Kidney (tissue), 14 donors: ENCODE measurements around the gene CFDP1. TPM values are rescaled to one million over a fixed set of nuclear protein-coding genes. Genes with fewer than 3 reads are reported as not detected.

Source experiments
- DNase-seq, 5 donors: peaks; one replicate each; pipeline ENCODE4 v3.0.0-alpha.2; 2013 to 2020
- FAIRE-seq: peaks from 2 replicates; lab custom pipeline; 2012; peaks lifted over from hg19 to GRCh38; lab: Jason Lieb, UNC
- H3K27ac ChIP-seq, 2 donors: one replicate each; pipeline ENCODE4 v1.7.0; 2013; ENCODE audit warnings: low read depth in 2 of 2, low read length in 2 of 2, inconsistent platforms in 1 of 2
- H3K27me3 ChIP-seq: one replicate; pipeline ENCODE4 v1.7.1; 2013; ENCODE audit warnings: low read length, inconsistent platforms; ENCODE audit not compliant: control insufficient read depth, insufficient read depth
- H3K36me3 ChIP-seq, 3 donors: one replicate each; pipeline versions ENCODE4 v1.7.0 to v1.7.1; 2013; ENCODE audit warnings: low read length in 3 of 3, control low read depth in 1 of 3, inconsistent platforms in 1 of 3; ENCODE audit not compliant: insufficient read depth in 3 of 3, control insufficient read depth in 2 of 3
- H3K4me1 ChIP-seq, 3 donors: one replicate each; pipeline versions ENCODE4 v1.7.0 to v1.7.1; 2013; ENCODE audit warnings: low read length in 3 of 3, inconsistent platforms in 1 of 3, low read depth in 1 of 3; ENCODE audit not compliant: control insufficient read depth in 2 of 3, insufficient read depth in 2 of 3
- H3K4me3 ChIP-seq, 3 donors: one replicate each; pipeline versions ENCODE4 v1.7.0 to v1.8.1; 2013; ENCODE audit warnings: low read length in 3 of 3, control low read depth in 1 of 3, inconsistent platforms in 1 of 3
- H3K9ac ChIP-seq, 3 donors: one replicate each; pipeline versions ENCODE4 v1.7.0 to v1.7.1; 2013; ENCODE audit warnings: low read length in 3 of 3, control low read depth in 1 of 3, inconsistent platforms in 1 of 3
- H3K9me3 ChIP-seq, 3 donors: one replicate each; pipeline versions ENCODE4 v1.7.0 to v1.7.1; 2013; ENCODE audit warnings: low read length in 3 of 3, control low read depth in 1 of 3, inconsistent platforms in 1 of 3; ENCODE audit not compliant: control insufficient read depth in 2 of 3, insufficient read depth in 1 of 3
- intact Hi-C: fragments of 100-400 bp; cut with DNase I; formaldehyde crosslinking; loops from one replicate; pipeline ENCODE4 v1.11.1; 2022
- polyA plus RNA-seq: library from polyadenylated mRNA; stranded (reverse); fragments of 350-450 nt; fragmentation: Illumina TruSeq; extraction: RNeasy Lipid Tissue Mini Kit (QIAGEN cat#74804); gene quantifications from one replicate; pipeline ENCODE4 v1.2.3, GENCODE V29; 2014; ENCODE audit warnings: low read depth, low replicate concordance; ENCODE audit not compliant: insufficient read depth
- total RNA-seq: library from RNA; stranded (reverse); fragmentation: NEBNext Ultra II Directional; extraction: Animal tissue kit (Norgen Biotek cat#: 25700); gene quantifications from one replicate; pipeline ENCODE4 v1.2.1, GENCODE V29; 2021
- TF ChIP-seq, protein P1 (sequence below): IDR thresholded peaks from 3 replicates; pipeline ENCODE4 v1.5.1; 2012; ENCODE audit warnings: mild to moderate bottlenecking, moderate library complexity, borderline replicate concordance; ENCODE audit not compliant: insufficient read depth; ENCODE audit errors: extremely low read depth
- donor health status: control.
- donor health status: control.
- donor health status: control.
- donor health status: control.
- donor health status: control.
- donor health status: DM: yes; HTN: yes; CAD: no.
- donor health status: Normal renal cell carcinoma (clear cell type).

CFDP1 gene
- total and polyA plus RNA-seq, 2 donors from 2014 or later, result 53.5 to 148 TPM

DNA sequence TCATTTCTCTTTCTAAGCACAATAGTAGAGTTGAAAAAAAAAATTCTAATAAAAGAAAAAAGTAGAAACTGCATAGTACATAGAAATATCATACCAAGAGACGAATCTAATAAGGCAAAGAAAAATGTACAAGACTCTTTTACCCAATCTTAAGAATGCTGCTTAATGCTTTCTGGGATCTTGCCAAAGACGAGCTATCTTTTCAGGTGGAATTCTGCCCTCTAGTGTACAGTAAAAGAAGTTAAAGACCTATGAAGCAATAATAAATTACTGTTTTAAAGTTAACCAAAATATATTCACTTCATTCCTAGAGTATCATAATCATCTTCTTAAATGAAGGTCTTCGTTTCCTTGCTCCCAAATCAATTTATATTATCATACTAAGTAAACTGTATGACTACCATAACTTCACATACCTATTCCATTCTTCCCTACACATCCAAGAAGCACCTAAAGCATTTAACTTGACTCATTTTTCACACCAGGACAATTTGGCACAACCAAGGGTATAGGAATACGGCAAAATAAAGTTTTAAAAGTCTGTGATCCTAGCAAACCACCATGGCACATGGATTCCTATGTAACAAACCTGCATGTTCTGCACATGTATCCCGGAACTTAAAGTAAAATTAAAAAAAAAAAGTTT is 47.7 kb downstream of the CFDP1 start:
- Histone ChIP-seq H3K4me1 (peaks cover 0 to 8% (median 5%) of the 10 kb centered on the region in 3 donors), H3K9ac (no peak overlapping the region), H3K27ac (no peak overlapping the region), H3K36me3 (no peaks in the 10 kb centered on the region), H3K9me3 (no peaks in the 10 kb centered on the region), H3K4me3 (no peak overlapping the region), H3K27me3 (no peaks in the 10 kb centered on the region)
- TF ChIP-seq, protein P1, sequence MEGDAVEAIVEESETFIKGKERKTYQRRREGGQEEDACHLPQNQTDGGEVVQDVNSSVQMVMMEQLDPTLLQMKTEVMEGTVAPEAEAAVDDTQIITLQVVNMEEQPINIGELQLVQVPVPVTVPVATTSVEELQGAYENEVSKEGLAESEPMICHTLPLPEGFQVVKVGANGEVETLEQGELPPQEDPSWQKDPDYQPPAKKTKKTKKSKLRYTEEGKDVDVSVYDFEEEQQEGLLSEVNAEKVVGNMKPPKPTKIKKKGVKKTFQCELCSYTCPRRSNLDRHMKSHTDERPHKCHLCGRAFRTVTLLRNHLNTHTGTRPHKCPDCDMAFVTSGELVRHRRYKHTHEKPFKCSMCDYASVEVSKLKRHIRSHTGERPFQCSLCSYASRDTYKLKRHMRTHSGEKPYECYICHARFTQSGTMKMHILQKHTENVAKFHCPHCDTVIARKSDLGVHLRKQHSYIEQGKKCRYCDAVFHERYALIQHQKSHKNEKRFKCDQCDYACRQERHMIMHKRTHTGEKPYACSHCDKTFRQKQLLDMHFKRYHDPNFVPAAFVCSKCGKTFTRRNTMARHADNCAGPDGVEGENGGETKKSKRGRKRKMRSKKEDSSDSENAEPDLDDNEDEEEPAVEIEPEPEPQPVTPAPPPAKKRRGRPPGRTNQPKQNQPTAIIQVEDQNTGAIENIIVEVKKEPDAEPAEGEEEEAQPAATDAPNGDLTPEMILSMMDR, result peak; percentile 70
- intact Hi-C loops, result loop anchor here (5.0 kb wide), 1 partner anchor 153 kb away; no protein-coding TSS in a partner anchor
- DNase-seq (peak in 2 of 5 donors; percentile 87 to 92), FAIRE-seq (peak; percentile 98)

DNA sequence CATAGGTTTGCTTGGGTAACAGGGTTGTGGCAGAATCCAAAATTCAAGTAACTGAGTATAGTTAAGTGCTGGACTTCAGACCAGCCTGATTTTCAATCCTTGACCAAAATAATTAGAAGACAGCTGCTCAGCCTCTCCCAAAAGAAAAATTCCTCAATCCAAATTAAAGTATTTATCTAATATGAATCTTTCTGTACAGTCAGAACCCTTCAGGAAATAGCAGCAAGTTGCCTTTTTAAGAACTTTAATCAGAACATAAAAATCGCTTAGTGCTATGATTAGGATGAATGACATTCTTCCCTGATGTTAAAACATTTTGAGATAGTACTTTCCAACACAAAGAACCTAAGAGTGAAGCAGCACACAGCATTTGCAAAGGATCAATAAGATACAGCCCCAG is 50.2 kb downstream of the CFDP1 start:
- Histone ChIP-seq H3K36me3 (no peaks in the 10 kb centered on the region), H3K4me3 (no peak overlapping the region), H3K9ac (no peak overlapping the region), H3K27ac (no peak overlapping the region), H3K9me3 (no peaks in the 10 kb centered on the region), H3K27me3 (no peaks in the 10 kb centered on the region), H3K4me1 (peaks cover 0 to 10% (median 4%) of the 10 kb centered on the region in 3 donors)
- DNase-seq (no peak), FAIRE-seq (no peak)
- TF ChIP-seq, protein P1, result no peak
- intact Hi-C loops, result no loop called here

DNA sequence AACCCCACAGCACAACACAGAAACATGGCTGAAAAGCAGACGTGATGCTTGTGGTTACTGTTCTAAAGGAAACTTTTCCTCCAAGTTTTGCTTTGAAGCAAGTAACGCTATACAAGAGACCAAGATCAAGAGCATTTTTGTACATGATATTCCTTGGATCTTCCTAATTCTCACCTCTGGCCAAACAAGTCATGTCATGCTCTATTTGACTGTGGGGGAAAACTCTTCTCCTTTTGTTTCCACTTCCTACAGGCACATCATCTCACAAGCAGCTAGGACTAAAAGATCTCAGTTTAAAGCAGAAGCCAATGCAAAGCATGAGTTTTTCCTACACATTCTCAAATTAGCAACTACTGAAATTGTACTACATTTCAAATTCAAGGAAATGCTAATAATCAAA is 50.7 kb downstream of the CFDP1 start:
- FAIRE-seq, result no peak
- intact Hi-C loops, result no loop called here

More for the DNA sequence above, 50.7 kb downstream of the CFDP1 start:
- Histone ChIP-seq H3K27ac (no peak overlapping the region), H3K9me3 (no peaks in the 10 kb centered on the region), H3K27me3 (no peaks in the 10 kb centered on the region), H3K9ac (no peak overlapping the region), H3K4me1 (peaks cover 0 to 8% (median 6%) of the 10 kb centered on the region in 3 donors), H3K4me3 (no peak overlapping the region), H3K36me3 (no peaks in the 10 kb centered on the region)
- no peak for DNase-seq
- TF ChIP-seq, protein P1, result no peak
